ENCODE measurements around the gene MUTYH. TPM values are rescaled to one million over a fixed set of nuclear protein-coding genes. Genes with fewer than 3 reads are reported as not detected.

MUTYH gene
- total and polyA plus RNA-seq, 9 donors, result 10.6 to 38.8 (median 25.3) TPM

- Histone ChIP-seq H3K27me3 (no peaks in the 10 kb centered on the region), H3K4me1 (ENCODE audit: insufficient read depth) (peaks cover 4% of the 10 kb centered on the region), H3K4me3 (no peak overlapping the region), H3K27ac (no peak overlapping the region), H3K36me3 (no peaks in the 10 kb centered on the region), H3K9me3 (no peaks in the 10 kb centered on the region)
- 73 to 77% (median 75%) methylated on average over 4 of the region's 4 CpGs for WGBS, 3 donors
- no peak for DNase-seq
- TF ChIP-seq POLR2A (IDR thresholded peaks at IDR 0.05) (no peak), EP300 (IDR thresholded peaks at IDR 0.05) (no peak), CTCF (IDR thresholded peaks at IDR 0.05) (no peak)
- intact Hi-C loops (cut with DNase I), result no loop called here
These were observed 10.8 kb downstream of the MUTYH start for GRCh38 chr1:45329445-45329844.

- Histone ChIP-seq H3K36me3 (no peaks in the 10 kb centered on the region), H3K4me1 (ENCODE audit: insufficient read depth) (peaks cover 4% of the 10 kb centered on the region), H3K27me3 (no peaks in the 10 kb centered on the region), H3K27ac (no peak overlapping the region), H3K4me3 (no peak overlapping the region), H3K9me3 (no peaks in the 10 kb centered on the region)
- DNase-seq, result no peak
- WGBS, 3 donors, result 64 to 74% (median 71%) methylated on average over 5 of the region's 5 CpGs
- no peak for TF ChIP-seq EP300 (IDR thresholded peaks at IDR 0.05)
- no peak for TF ChIP-seq CTCF (IDR thresholded peaks at IDR 0.05)
- TF ChIP-seq POLR2A (IDR thresholded peaks at IDR 0.05), result no peak
- intact Hi-C loops (cut with DNase I), result no loop called here
These were observed 11.6 kb downstream of the MUTYH start for GRCh38 chr1:45328680-45329079.

GRCh38 chr1:45327644-45328515 is 12.4 kb downstream of the MUTYH start:
- H3K9me3 ChIP-seq, result no peaks in the 10 kb centered on the region
- peaks cover 4% of the 10 kb centered on the region for H3K4me1 ChIP-seq (ENCODE audit: insufficient read depth)
- no peak for DNase-seq
- no peaks in the 10 kb centered on the region for H3K27me3 ChIP-seq
- 57 to 62% (median 58%) methylated on average over 19 of the region's 19 CpGs for WGBS, 3 donors
- no peak overlapping the region for H3K27ac ChIP-seq
- TF ChIP-seq CTCF (IDR thresholded peaks at IDR 0.05) (no peak), EP300 (IDR thresholded peaks at IDR 0.05) (no peak), POLR2A (IDR thresholded peaks at IDR 0.05) (no peak)
- H3K36me3 ChIP-seq, result no peaks in the 10 kb centered on the region
- intact Hi-C loops (cut with DNase I), result no loop called here
- H3K4me3 ChIP-seq, result no peak overlapping the region

- intact Hi-C loops (cut with DNase I), result no loop called here
- H3K27me3 ChIP-seq, result no peaks in the 10 kb centered on the region
- H3K9me3 ChIP-seq, result no peaks in the 10 kb centered on the region
- TF ChIP-seq POLR2A (IDR thresholded peaks at IDR 0.05), result no peak
- TF ChIP-seq CTCF (IDR thresholded peaks at IDR 0.05), result no peak
- no peak for TF ChIP-seq EP300 (IDR thresholded peaks at IDR 0.05)
- WGBS, 3 donors, result 1 to 4% (median 2%) methylated on average over 84 to 96 of the region's 96 CpGs
- no peak within 1 kb of the TSS for H3K27ac ChIP-seq
- peak within 1 kb of the TSS; percentile 39 for H3K4me3 ChIP-seq
- peaks cover 4% of the 10 kb centered on the region for H3K4me1 ChIP-seq (ENCODE audit: insufficient read depth)
- peak; percentile 70 to 84 (median 79) for DNase-seq
- no peaks in the 10 kb centered on the region for H3K36me3 ChIP-seq
These were observed 13.3 kb downstream of the MUTYH start, which contains the start of gene HPDL for GRCh38 chr1:45326627-45327623. HPDL (plus strand) TSS chr1:45326895; CDS start chr1:45327149, 254 bp downstream.

Measured in ovary (tissue), 9 donors.